DOHH2 (cell line): ENCODE measurements around the gene DMC1.

Source experiments
- CTCF ChIP-seq: fragments of 200-600 bp; sonication (generic); IDR thresholded peaks from one replicate; pipeline ENCODE4 v1.5.1; 2014; ENCODE audit warnings: antibody characterized with exemption, mild to moderate bottlenecking, low read depth, low read length; ENCODE audit not compliant: poor library complexity, severe bottlenecking
- EZH2phosphoT487 ChIP-seq: fragments of 200-600 bp; sonication (generic); IDR thresholded peaks from 2 replicates; pipeline ENCODE4 v1.6.1; 2017; ENCODE audit warnings: borderline replicate concordance, mild to moderate bottlenecking, antibody characterized with exemption, low read length, moderate library complexity, mixed read lengths

- TF ChIP-seq CTCF (no peak), EZH2phosphoT487 (no peak)
These were observed 92.4 kb downstream of the DMC1 start for GRCh38 chr22:38477585-38477984.
